Measurements from ENCODE around the gene C13orf46. TPM values are rescaled to one million over a fixed set of nuclear protein-coding genes. Genes with fewer than 3 reads are reported as not detected.

The C13orf46 gene
- total and polyA plus RNA-seq, 2 of the 8 experiments (the other 6 are each of a cell fraction or from before 2014, with no cell fraction given): 0.23 to 0.28 TPM

DNA sequence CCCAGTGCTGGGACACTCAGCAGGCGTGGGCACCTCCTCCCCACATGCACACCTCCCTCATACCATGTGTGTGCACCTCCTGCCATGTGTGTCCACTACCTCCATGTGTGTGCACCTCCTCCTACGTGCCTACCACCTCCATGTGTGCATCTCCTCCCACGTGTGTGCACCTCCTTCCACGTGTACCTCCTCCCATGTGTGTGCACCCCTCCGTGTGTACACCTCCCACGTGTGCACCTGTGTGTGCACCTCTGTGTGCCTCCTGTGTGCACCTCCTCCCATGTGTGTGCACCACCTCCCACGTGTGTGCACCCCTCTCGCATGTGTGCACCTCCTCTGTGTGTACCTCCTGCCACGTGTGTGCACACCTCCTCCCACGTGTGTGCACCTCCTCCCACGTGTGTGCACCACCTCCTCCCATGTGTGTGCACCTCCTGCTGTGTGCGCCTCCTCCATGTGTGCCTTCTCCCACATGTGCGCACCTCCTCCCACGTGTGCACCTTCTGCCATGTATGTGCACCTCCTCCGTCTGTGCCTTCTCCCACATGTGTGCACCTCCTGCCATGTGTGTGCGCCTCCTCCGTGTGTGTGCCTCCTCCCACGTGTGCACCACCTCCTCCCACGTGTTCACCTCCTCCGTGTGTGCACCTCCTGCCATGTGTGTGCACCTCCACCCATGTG is 6.1 kb upstream of the C13orf46 start:
- Histone ChIP-seq H4K20me1 (replicated peaks in 1 of 2; ENCODE audit: control insufficient read depth in 1 of 2, insufficient read depth in 2 of 2, low read length in 2 of 2) (peaks cover 0 to 7% of the 10 kb centered on the region in 2 experiments), H3K9ac (replicated peaks in 1 of 4; ENCODE audit: extremely low read depth in 1 of 4, low read depth in 3 of 4, low read length in 3 of 4) (no peak overlapping the region), H3K18ac (ENCODE audit: extremely low read depth, low read length) (no peak overlapping the region), H3K4ac (replicated peaks; ENCODE audit: insufficient read length, low read depth, low read length) (peak overlapping the region; percentile 66), H2BK20ac (ENCODE audit: low read length) (no peak overlapping the region), H3K27me3 (replicated peaks in 1 of 4; ENCODE audit: control insufficient read depth in 3 of 4, extremely low read depth in 1 of 4, insufficient read depth in 3 of 4, low read length in 3 of 4) (no peaks in the 10 kb centered on the region), H2BK15ac (ENCODE audit: low read length) (no peak overlapping the region), H2BK5ac (ENCODE audit: low read depth, low read length) (peak overlapping the region; percentile 44; the same call in 1 of the 2 replicates), H4K5ac (ENCODE audit: insufficient read length, low read depth, low read length) (no peak overlapping the region), H3K36me3 (ENCODE audit: control insufficient read depth in 2 of 4, insufficient read depth in 4 of 4, low read length in 3 of 4) (0 out of 8 replicates have a peak, but pooled peaks cover 0 to 3% (median 0%) of the 10 kb centered on the region in 4 experiments), H3K56ac (replicated peaks; ENCODE audit: insufficient read length, low read depth, low read length) (no peak overlapping the region), H2AK5ac (ENCODE audit: low read depth, low read length) (peak overlapping the region; percentile 7; the same call in 1 of the 2 replicates), H4K8ac (ENCODE audit: extremely low read depth, insufficient read depth, low read length) (no peak overlapping the region; the same call in 1 of the 2 replicates), H3K79me1 (ENCODE audit: low read depth, low read length) (no peaks in the 10 kb centered on the region), H3K4me1 (replicated peaks in 1 of 4; ENCODE audit: control insufficient read depth in 3 of 4, insufficient read depth in 4 of 4, low read length in 3 of 4) (peaks cover 0 to 4% (median 0%) of the 10 kb centered on the region in 4 experiments; a peak in 2 of 7 replicates), H3K79me2 (ENCODE audit: control insufficient read depth in 1 of 2, insufficient read depth in 2 of 2, low read length in 2 of 2) (no peaks in the 10 kb centered on the region), H3K4me3 (ENCODE audit: extremely low read depth in 1 of 4, insufficient read depth in 2 of 4, low read depth in 3 of 4, low read length in 4 of 4) (no peak overlapping the region), H2BK120ac (replicated peaks; ENCODE audit: low read depth, low read length) (no peak overlapping the region), H3K9me3 (ENCODE audit: insufficient read depth in 2 of 2, low read depth in 1 of 2, low read length in 1 of 2) (no peaks in the 10 kb centered on the region), H4K91ac (replicated peaks; ENCODE audit: insufficient read length, low read length) (no peak overlapping the region), H3K14ac (ENCODE audit: insufficient read length) (no peak overlapping the region), H3K23me2 (ENCODE audit: low read depth, low read length) (peaks cover 1% of the 10 kb centered on the region; the same call in 1 of the 2 replicates), H2AFZ (ENCODE audit: low read length) (no peak overlapping the region), H3K23ac (ENCODE audit: insufficient read length) (no peak overlapping the region), H2BK12ac (ENCODE audit: low read depth, low read length) (peak overlapping the region; percentile 60; the same call in 1 of the 2 replicates), H3K4me2 (ENCODE audit: insufficient read depth in 1 of 2, low read depth in 2 of 2, low read length in 2 of 2) (no peak overlapping the region), H3K27ac (ENCODE audit: low read depth, low read length) (no peak overlapping the region)
- DNase-seq (ENCODE audit: low read depth in 1 of 2, low spot score in 2 of 2) (no peak), FAIRE-seq (no peak)
- WGBS, 2 experiments (ENCODE audit: extremely low coverage in 1 of 2, insufficient coverage in 1 of 2, insufficient read length in 1 of 2, insufficient replicate concordance in 2 of 2, low coverage in 1 of 2, low lambda C conversion rate in 2 of 2, missing lambda C conversion rate in 1 of 2): 88% methylated on average over 19 of the region's 20 CpGs; no CpG with 5 or more reads in 1 of the 2 experiments
- ChIA-PET CTCF (ENCODE audit: partially characterized antibody) (no interaction called here), POLR2A (ENCODE audit: partially characterized antibody) (no interaction called here)
- TF ChIP-seq CHD2 (IDR thresholded peaks at IDR 0.05; ENCODE audit: low read length) (no peak), SAP30 (IDR thresholded peaks at IDR 0.05; ENCODE audit: insufficient read depth, insufficient replicate concordance, low read length) (no peak), SIN3A (conservative IDR thresholded peaks at IDR 0.05 in 1 of 2, IDR thresholded peaks at IDR 0.05 in 1 of 2; ENCODE audit: low read depth in 1 of 2, low read length in 2 of 2) (no peak)

Measured in H1 (cell line).